HK-2 (cell line): ENCODE measurements around the gene IL1RAPL1.

Experiments
- DNase-seq: peaks from one replicate; pipeline ENCODE4 v3.0.0-alpha.2; 2018; ENCODE audit not compliant: unreplicated experiment

Gene IL1RAPL1

DNA sequence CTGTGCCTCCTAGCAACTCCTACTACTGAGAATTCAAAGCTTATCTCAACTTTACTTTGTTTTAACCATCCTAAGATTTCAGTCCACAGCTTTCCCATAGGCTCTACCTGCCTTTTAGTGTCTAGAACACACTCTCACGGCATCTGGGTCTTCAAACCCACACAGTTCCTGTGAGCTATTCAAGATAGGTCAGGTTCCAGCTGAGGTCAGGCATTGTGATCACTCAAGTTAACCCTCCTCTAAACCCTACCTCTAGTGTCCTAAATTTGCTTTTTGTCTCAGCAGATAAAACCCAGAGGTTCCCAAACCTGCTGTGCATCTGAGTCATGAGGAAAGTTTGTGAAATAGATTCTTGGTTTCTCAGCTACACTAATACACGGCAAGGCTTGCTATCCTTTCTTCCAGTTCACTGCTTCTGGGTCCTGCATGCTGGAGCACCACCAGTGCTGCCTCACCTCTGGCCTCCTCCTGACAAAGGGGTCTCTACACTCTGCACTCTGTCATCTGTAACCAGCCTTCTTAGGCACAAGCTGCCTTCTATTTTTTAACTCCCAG is 1303.5 kb downstream of the IL1RAPL1 start:
- DNase-seq = no peak

GRCh38 chrX:29902004-29902403 is 1314.8 kb downstream of the IL1RAPL1 start:
- DNase-seq = no peak

- no peak for DNase-seq
These were observed 1316.1 kb downstream of the IL1RAPL1 start for GRCh38 chrX:29903360-29903759.

- DNase-seq = no peak
These were observed 1324.4 kb downstream of the IL1RAPL1 start for GRCh38 chrX:29911673-29912072.

GRCh38 chrX:29913647-29914046 is 1326.4 kb downstream of the IL1RAPL1 start:
- no peak for DNase-seq

- DNase-seq = no peak
These were observed 1335.4 kb downstream of the IL1RAPL1 start for GRCh38 chrX:29922607-29923006.

DNA sequence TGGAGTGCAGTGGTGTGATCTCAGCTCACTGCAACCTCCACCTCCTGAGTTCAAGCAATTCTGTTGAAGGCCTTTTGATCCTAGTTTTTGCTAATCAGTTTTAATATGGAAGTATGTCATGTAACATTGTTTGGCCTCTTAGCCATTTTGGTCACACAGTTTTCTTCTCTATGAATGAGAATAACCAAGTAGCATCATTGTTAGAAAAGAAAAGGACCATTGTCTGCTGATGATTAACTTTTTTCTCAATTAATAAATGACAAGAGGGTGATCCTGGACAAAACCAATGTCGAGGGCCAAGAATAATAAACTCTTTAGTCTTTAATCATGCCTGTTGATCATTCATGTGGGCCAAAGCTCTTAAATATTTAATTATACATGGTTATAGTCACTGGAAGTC is 1338.8 kb downstream of the IL1RAPL1 start:
- DNase-seq = no peak

- no peak for DNase-seq
These were observed 1339.4 kb downstream of the IL1RAPL1 start for GRCh38 chrX:29926659-29927058.

GRCh38 chrX:29935455-29935854 is 1348.2 kb downstream of the IL1RAPL1 start:
- DNase-seq = no peak

DNA sequence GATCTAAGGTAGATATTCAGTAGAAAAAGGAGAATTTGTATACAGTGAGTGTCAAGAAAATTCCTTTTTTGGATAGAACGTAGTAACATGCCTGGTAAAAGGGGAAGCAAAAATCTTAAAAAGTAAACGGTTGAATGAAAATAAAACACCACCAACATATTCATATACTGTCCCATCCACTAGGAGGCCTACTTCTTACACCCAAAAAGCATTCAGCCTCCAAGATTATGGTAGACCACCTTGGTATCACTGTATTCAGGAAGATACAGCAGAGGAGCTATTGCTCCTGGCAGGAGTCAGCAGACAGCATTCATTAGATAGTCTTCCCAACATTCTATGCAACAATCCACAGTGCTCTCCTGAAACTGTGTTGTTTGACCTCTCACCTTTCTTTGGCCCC is 1353.5 kb downstream of the IL1RAPL1 start:
- no peak for DNase-seq

DNA sequence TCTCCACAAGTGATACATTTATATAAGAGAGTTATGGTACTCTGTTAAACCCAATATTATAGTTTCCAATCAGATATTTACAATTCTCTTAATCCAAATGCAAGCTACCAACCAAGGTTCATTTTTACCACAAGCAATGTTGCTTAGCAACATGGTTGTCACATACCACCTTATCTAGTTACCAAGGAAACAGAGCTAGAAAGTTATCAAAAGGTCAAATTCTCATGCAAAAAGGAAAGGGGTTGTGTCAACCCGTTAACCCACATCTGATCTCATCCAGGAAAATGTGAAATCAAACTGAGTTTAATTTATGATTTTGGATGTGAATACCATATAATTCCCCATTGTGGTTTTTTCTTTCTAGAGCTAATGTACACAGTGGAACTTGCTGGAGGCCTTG is 1354.0 kb downstream of the IL1RAPL1 start:
- DNase-seq = no peak

DNA sequence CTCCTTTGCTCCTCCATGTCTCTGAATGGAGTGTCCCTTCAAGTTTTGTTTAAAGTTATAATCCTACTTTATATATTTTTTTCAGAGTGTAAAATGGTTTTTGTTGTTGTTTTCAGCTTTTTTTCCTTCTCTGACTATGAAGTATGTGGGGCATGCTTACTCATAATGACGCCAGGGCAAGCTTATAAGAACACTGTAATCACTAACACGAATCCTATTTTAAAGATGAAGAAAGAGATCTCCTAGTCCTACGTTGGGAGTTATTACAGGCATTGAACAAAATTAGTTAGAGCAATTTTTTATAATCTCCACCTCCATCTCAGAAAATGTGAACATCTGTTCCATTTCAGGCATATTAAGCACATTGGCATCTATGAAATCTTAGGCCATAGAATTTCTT is 1360.0 kb downstream of the IL1RAPL1 start:
- no peak for DNase-seq

GRCh38 chrX:29948653-29949052 is 1361.4 kb downstream of the IL1RAPL1 start:
- DNase-seq = no peak

DNA sequence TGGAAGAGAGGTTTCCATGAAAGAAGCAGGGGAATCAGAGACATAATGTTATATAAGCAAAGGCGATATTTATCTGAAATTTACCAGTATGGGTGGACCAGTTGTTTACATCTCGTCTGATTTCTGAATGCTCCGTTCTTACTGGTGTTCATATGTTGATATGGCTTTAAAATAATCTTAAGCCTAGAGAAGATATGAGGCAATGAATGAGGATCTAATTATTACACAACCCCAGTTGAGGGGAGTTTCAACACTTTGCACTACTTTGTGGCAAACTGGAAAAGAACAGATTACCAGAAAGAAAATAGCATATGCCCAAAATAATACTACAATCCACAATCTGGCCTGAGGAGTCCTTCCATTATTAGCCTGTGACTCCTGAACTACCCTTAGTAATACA is 1364.8 kb downstream of the IL1RAPL1 start:
- no peak for DNase-seq

- no peak for DNase-seq
These were observed 1374.8 kb downstream of the IL1RAPL1 start for GRCh38 chrX:29962061-29962460.

GRCh38 chrX:29965634-29966033 is 1378.4 kb downstream of the IL1RAPL1 start:
- no peak for DNase-seq

GRCh38 chrX:29992083-29992482 is 1404.8 kb downstream of the IL1RAPL1 start:
- no peak for DNase-seq

DNA sequence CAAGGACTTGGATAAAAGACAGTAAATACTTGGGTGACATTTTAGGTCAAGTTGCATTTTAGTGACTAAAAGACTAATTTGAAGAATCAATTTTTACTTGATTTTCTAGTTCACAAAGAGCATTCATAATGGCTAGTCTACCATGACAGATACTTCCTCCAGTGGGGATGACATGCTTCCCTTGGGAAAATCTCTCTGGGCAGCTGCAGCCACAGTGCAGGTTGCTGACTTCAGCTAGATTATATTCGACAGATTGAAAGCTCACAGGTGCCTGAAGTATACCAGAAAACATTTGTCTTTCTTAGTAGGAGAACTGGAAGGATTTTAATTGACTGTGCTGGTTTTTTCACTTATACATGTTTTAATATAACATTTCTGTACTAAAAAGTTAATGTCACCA is 1418.6 kb downstream of the IL1RAPL1 start:
- no peak for DNase-seq
